NB4 (cell line): Measurements from ENCODE around the gene EFTUD2.

Experiments used
- CTCF ChIP-seq: IDR thresholded peaks from one replicate; pipeline ENCODE4 v1.5.1; 2012; ENCODE audit warnings: low read depth, low read length
- MAX ChIP-seq: IDR thresholded peaks from 2 replicates; pipeline ENCODE4 v1.6.1; 2011; ENCODE audit warnings: low read depth, low read length
- MYC ChIP-seq: IDR thresholded peaks from 2 replicates; pipeline ENCODE4 v1.6.1; 2011; ENCODE audit warnings: low read depth, low read length
- POLR2A ChIP-seq: IDR thresholded peaks from 2 replicates; pipeline ENCODE4 v1.6.1; 2011; ENCODE audit warnings: mild to moderate bottlenecking; ENCODE audit not compliant: insufficient read length; ENCODE audit errors: extremely low read depth

- TF ChIP-seq POLR2A, result no peak
- TF ChIP-seq CTCF, result no peak
- TF ChIP-seq MAX, result no peak
- TF ChIP-seq MYC, result no peak
Measured at GRCh38 chr17:44854192-44854591, 45.1 kb downstream of the EFTUD2 start.
